Esophagus muscularis mucosa (tissue), 4 donors: ENCODE data around the gene WDFY3.

Source experiments
- CTCF ChIP-seq, 3 experiments: fragments of 200-600 bp in 2 of 3; fragments of 450-650 bp in 1 of 3; sonication (generic) in 2 of 3; IDR thresholded peaks; one replicate each; pipeline ENCODE4 v1.5.1; 2017 to 2019; ENCODE audit warnings: antibody characterized with exemption in 3 of 3, mild to moderate bottlenecking in 2 of 3, moderate library complexity in 1 of 3
- EP300 ChIP-seq: sonication (generic); formaldehyde crosslinking; IDR thresholded peaks from one replicate; pipeline ENCODE4 v1.6.1; 2017; ENCODE audit warnings: antibody characterized with exemption
- POLR2A ChIP-seq: fragments of 450-650 bp; IDR thresholded peaks from one replicate; pipeline ENCODE4 v1.6.1; 2017; ENCODE audit warnings: antibody characterized with exemption, moderate library complexity, mild to moderate bottlenecking, low read depth
- POLR2AphosphoS5 ChIP-seq, 2 donors: sonication (generic); formaldehyde crosslinking; IDR thresholded peaks; one replicate each; pipeline ENCODE4 v1.6.1; 2017; ENCODE audit warnings: antibody characterized with exemption in 2 of 2

GRCh38 chr4:84875636-84876371 is 90.7 kb downstream of the WDFY3 start:
- TF ChIP-seq CTCF (IDR thresholded peaks at IDR 0.05), result no peak
- TF ChIP-seq POLR2AphosphoS5 (IDR thresholded peaks at IDR 0.05), result no peak
- TF ChIP-seq POLR2A, result no peak
- TF ChIP-seq EP300, result no peak
